ENCODE measurements around the gene TSPAN1.

The TSPAN1 gene

DNA sequence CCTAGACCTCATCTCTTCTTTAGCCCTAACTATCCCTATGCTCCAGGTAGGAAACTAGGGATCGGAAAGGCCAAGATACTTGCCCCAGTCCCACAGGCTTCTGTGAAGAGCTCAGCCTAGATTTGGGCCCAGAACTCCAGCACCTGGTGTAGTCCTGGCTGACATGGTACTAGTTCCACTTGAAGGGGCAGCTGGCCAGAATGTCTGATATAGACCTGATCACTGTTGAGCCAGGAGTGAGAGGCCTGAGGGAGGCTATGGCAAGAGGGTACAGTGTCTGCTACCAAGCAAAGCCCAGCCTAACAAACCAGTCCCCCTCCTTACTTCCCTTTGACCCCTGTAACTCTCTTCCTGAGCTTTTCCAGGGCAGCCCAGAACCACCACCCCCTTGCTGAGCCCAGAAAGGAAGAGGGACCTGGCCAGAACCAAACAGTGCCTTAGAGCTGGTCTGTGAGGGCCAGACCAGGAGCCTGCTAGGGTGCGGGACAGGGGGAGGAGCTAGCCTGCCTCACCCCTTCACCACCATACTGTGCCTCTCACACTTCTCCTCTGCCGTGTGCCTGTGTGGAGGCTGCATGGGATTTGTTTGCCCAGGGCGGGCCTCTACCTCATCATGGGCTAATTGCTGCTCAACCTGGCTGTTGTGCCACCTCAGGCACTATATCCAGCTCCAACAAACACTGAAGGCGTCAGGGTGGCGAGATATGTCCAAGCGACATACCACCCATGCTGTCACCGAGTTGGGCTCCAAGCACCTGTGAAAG is 12.4 kb downstream of the TSPAN1 start:
- no peak for DNase-seq (ENCODE audit: low spot score)

GRCh38 chr1:46188295-46189030 is 13.6 kb downstream of the TSPAN1 start:
- no peak for DNase-seq (ENCODE audit: low spot score)

DNA sequence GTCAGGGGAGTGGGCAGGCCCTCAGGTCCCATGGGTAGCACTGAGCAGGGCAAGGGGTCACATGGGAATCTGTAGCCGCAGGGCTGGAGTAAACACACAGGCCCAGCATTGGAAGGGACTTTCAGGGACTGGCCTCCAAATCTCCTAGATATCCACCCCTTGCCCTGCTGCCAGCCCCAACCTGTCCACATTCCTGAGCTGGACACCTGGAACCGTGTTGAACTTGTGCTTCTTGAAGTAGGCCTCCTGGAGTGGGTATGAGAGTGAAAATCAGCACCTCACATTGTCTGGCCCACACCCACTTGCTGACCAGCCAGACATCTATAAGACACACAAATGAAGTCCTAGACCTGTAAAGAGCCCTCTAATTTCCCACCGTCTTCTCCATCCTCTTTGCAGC is 15.7 kb downstream of the TSPAN1 start:
- DNase-seq (ENCODE audit: low spot score): no peak

- DNase-seq (ENCODE audit: low spot score): no peak
Measured at GRCh38 chr1:46191033-46191701, 16.3 kb downstream of the TSPAN1 start.

GRCh38 chr1:46192171-46192570 is 17.3 kb downstream of the TSPAN1 start:
- no peak for DNase-seq (ENCODE audit: low spot score)

DNA sequence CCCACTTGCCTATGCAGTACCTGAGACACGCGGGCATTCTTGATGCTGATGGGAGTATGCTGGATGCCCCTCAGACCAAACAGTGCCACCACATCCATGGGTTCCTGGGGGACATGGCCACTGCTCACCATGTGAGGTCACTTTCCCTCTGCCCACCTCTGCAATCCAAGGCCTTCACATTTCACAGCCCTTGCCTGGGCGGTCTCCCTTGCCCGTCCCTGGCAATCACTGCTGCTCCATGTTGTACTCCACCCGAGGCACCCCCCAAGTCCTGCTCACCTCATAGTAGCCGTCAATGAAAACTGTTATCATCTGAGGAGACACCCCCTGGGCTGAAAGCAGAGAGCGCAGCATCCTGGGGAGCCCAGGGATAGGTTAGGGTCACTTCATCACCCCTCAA is 18.4 kb downstream of the TSPAN1 start:
- DNase-seq (ENCODE audit: low spot score): no peak

DNA sequence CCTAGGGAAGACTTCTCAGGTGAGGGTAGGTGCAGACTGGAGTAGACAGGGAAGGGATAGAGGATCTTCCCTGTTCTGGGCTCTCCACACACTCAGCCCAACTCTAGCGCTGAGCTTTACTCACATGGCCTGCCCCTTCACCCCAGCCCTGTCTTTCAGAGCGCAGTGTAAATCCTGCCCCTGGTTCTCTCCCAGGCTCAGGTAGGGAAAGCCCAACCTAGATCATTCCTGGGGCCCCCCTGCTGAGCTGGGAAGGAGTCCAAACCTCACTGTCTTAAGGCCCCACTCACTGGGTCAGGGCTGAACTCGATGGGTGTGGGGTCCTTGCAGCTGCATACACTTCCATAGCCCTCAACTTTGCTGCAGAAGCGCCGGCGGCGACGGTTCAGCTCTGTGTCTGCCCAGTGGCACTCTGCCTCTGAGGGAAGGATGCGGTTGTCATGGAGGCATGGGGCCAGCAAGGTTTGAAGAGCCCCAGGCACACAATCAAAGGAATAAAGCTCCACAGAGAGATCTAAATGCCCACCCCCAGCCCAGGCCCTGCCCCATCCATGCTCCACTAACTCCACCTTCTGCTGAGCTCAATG is 19.2 kb downstream of the TSPAN1 start:
- no peak for DNase-seq (ENCODE audit: low spot score)

DNA sequence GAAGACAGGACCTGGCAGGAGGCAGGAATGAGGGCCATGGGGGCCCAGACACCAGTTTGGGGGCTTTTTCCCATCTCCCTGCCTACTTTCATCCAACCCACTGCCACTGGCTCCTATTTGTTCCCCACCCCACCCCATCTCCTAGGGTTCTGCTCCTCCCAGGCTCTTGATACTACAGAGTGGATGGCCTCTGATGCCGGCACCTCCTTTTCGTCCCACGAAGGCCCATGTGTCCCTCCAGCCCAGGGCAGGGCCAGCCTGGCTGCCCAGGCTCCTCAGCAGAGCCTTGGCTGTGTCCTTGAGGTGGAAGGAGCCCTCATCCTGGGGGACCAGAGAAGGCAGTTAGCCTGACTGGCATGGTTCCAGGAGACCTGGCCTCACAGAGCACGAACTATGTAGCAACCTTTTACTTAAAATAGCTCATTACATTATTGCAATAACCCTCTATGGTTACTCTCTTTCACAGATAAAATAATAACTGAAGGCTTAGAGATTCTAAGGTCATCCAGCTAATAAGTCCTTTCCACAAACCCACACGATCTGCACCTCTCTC is 19.8 kb downstream of the TSPAN1 start:
- DNase-seq (ENCODE audit: low spot score): no peak

DNA sequence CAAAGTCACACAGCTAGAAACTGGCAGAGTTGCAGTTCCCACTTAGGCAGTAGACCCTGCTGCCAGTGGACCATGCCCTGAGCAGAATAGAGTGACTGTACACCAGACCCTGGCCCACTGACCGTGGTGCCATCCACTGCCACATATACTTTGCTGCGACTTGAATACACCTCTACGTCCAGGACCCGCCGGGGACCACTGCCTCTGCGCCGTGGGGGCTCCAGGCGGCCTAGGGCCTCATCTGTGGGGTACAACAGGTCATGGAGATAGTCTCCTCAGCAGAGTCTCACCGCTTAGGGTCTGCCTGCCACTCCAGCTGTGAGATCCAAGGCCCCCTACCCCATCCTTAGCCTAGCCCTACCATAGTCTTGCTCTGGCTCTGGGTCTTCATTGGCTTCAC is 21.7 kb downstream of the TSPAN1 start:
- no peak for DNase-seq (ENCODE audit: low spot score)

GRCh38 chr1:46197560-46197963 is 22.7 kb downstream of the TSPAN1 start:
- no peak for DNase-seq (ENCODE audit: low spot score)

DNA sequence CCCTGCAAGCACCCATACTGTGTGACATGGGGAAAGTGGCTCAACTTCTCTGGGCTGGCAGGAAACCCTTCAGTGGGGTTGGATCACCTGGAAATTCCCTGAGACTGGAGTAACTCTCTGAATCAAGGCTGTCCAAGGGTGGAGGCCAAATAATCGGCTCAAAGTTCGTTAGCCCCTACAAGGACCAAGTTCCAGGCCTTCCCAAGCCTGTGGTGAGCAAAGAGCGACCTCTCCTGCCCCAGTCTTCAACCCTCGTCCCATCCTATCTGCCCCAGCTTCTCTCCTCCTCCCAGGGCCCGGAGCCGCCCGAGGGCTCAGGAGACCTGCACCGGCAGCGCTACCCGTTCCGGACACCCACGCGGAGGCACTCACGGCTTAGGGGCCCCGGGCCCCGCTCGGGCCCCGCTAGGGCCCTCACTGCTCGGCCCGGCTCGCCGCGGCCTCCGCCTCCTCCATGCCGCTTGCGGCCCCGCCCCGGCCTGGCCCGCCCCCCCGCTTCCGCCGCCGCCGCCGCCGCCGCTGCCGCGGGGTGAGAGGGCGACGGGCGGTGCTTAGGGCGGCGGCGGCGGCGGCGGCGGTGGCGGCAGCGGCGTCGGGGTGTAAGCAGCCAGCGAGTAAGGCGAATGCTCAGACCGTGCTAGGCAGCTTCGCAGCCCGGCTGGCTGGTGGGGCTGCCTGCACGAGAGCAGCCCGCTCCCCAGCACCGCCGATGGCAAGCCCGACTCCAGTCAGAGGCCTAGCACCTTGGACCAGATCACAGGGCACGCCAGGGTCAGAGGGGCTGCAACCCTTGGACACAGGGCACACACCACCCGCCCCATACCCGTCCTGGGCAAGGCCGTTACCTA is 23.3 kb downstream of the TSPAN1 start, which contains the start of gene POMGNT1:
Gene POMGNT1 (minus strand): TSS at position 471 of the 848 bp plus-strand sequence. CDS start 613 bp downstream, outside the sequence.
- DNase-seq (ENCODE audit: low spot score): peak; percentile 89

GRCh38 chr1:46199233-46199749 is 24.4 kb downstream of the TSPAN1 start:
- DNase-seq (ENCODE audit: low spot score): no peak

GRCh38 chr1:46203738-46204405 is 29.0 kb downstream of the TSPAN1 start:
- DNase-seq (ENCODE audit: low spot score): no peak

DNA sequence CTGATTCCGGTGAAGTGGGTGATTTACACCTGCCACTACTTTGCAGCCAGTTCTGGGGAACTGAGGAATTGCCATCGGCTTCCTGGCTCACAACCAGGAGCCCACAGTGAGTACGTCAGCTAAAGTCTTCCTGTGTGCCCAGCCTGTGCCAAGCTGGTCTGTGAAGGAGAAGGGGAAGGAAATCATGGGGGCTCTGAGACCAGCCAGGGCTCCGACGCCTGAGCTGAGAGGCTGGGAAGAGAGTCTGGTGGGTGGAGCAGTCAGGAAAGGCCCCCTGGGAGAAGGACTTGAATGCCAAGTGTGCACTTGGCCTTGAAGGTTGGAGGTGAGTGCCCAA is 29.5 kb downstream of the TSPAN1 start:
- DNase-seq (ENCODE audit: low spot score): no peak

GRCh38 chr1:46205141-46205540 is 30.3 kb downstream of the TSPAN1 start:
- no peak for DNase-seq (ENCODE audit: low spot score)

GRCh38 chr1:46205791-46206190 is 30.9 kb downstream of the TSPAN1 start:
- no peak for DNase-seq (ENCODE audit: low spot score)

DNA sequence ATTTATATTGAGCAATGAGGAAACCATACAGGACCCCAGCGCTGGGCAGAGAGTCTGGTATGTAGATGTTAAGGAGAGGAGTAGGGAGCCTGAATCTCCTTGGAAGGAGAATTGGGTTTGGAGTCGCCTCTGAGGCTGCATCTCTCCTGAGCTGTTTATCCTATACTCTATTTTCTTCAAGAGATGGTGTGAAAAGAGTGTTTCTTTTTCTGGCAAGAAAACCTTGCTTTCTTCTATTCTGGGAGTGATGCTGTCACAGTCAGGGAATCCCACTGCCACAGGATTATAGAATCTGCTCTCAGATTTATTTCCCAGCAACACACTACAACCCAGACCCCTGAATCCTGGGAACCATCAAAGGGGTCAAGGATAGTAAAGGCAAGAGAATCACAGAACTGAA is 31.5 kb downstream of the TSPAN1 start:
- no peak for DNase-seq (ENCODE audit: low spot score)

DNA sequence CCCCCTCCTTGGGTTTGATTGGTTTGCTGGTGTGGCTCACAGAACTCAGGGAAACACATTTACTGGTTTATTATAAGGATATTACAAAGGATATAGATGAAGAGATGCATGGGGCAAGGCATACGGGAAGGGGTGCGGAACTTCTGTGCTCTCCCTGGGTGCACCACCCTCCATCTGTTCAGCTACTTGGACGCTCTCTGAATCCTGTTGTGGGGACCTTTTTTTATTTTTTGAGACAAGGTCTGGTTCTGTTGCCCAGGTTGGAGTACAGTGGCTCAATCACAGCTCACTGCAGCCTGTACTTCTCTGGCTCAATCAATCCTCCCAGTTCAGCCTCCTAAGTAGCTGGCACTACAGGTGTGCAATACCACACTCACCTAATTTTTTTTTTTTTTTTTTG is 35.7 kb downstream of the TSPAN1 start:
- no peak for DNase-seq (ENCODE audit: low spot score)

DNA sequence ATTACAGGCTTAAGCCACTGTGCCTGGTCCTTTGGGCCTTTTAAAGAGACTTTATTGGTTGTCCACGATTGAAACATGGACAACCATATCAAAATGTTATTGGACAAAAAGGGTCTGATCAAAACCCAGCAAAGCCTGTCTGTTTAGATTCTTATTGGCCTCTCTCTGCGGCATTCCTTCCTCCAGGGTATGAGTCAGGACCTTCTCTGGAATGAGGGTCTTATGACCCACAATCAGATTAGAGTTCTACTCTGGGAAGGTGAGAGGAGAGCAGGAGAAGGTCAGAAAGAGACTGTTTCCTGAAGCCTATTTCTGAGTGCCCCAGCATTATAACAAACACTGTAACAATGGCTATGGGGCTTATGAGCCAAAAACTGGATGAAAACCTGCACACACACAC is 36.2 kb downstream of the TSPAN1 start:
- DNase-seq (ENCODE audit: low spot score): no peak

DNA sequence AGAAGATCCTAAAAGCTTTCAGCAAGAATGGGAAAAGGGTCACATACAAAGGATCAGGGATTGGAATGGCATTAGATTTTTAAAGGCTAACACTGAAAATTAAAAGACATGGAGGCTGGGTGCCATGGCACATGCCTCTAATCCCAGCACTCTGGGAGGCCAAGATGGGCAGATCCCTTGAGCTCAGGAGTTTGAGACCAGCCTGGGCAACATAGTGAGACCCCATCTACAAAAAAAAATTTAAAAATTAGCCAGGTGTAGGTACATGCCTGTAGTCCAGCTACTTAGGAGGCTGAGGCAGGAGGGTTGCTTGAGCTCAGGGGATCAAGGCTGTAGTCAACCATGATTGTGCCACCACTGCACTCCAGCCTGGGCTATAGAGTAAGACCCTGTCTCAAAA is 40.6 kb downstream of the TSPAN1 start:
- no peak for DNase-seq (ENCODE audit: low spot score)

DNA sequence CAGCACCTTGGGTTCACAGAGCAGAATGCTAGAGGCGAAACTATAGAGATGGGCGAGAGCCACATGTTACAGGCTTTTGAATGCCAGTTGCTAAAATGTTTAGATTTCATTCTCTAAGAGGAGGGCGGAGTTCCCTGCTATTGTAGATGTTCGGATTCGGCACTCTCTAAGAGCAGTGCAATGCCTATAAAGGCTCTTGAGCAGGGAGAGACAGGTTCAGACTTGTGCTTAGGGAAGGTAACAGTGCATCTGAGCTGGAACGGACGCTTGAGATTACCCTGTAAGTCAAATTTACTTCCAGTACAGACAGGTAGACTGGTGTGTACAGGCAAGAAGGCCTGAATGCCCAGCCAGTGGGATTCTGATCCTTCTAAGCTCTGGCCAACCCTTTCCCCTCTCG is 43.6 kb downstream of the TSPAN1 start:
- DNase-seq (ENCODE audit: low spot score): no peak
